SK-N-SH treated with all-trans-retinoic acid at 6 μM for 48 hours (cell line): ENCODE data around the gene TBC1D9B.
A peak's percentile ranks its signal among the peaks of the same experiment; 100 is the strongest.

Source experiments
- ATAC-seq: fragments of 200-7000 bp; cut with Tn5 transposase; 3 replicates; pipeline ENCODE4 v1.9.1; 2020; ENCODE audit warnings: mild to moderate bottlenecking, moderate library complexity
- ARNTL ChIP-seq: fragments of 450-650 bp; formaldehyde crosslinking; IDR thresholded peaks from 2 replicates; pipeline ENCODE4 v1.5.0; 2020; ENCODE audit warnings: low read depth, mild to moderate bottlenecking, moderate library complexity, borderline replicate concordance
- BACH2 ChIP-seq: fragments of 250-450 bp; sonication (Bioruptor Pico); IDR thresholded peaks from 2 replicates; pipeline ENCODE4 v1.9.0; 2021; ENCODE audit warnings: mild to moderate bottlenecking, borderline replicate concordance
- CREB5 ChIP-seq: fragments of 250-450 bp; sonication (Bioruptor Pico); IDR thresholded peaks from 2 replicates; pipeline ENCODE4 v1.5.1; 2020; ENCODE audit warnings: low read depth, mild to moderate bottlenecking, moderate library complexity
- CSDC2 ChIP-seq: fragments of 250-450 bp; sonication (Bioruptor Pico); IDR thresholded peaks from 2 replicates; pipeline ENCODE4 v1.5.0; 2020; ENCODE audit warnings: mild to moderate bottlenecking, moderate library complexity
- CSRNP3 ChIP-seq: fragments of 250-450 bp; sonication (Bioruptor Pico); IDR thresholded peaks from 2 replicates; pipeline ENCODE4 v1.5.1; 2021; ENCODE audit warnings: mild to moderate bottlenecking, moderate library complexity
- ESRRG ChIP-seq: fragments of 250-450 bp; sonication (Bioruptor Pico); IDR thresholded peaks from 2 replicates; pipeline ENCODE4 v1.6.1; 2021; ENCODE audit warnings: mild to moderate bottlenecking
- GLIS3 ChIP-seq: fragments of 250-450 bp; sonication (Bioruptor Pico); IDR thresholded peaks from 2 replicates; pipeline ENCODE4 v1.5.0; 2020; ENCODE audit warnings: mild to moderate bottlenecking, moderate library complexity
- ISL1 ChIP-seq: fragments of 250-450 bp; sonication (Bioruptor Pico); IDR thresholded peaks from 2 replicates; pipeline ENCODE4 v2.1.2; 2022; ENCODE audit warnings: mild to moderate bottlenecking, moderate library complexity
- OSR1 ChIP-seq: fragments of 250-450 bp; sonication (Bioruptor Pico); IDR thresholded peaks from 2 replicates; pipeline ENCODE4 v1.8.0; 2022; ENCODE audit warnings: moderate library complexity, mild to moderate bottlenecking, inconsistent platforms
- PATZ1 ChIP-seq: fragments of 250-450 bp; sonication (Bioruptor Pico); IDR thresholded peaks from 2 replicates; pipeline ENCODE4 v1.8.0; 2020; ENCODE audit warnings: mild to moderate bottlenecking, moderate library complexity, borderline replicate concordance
- POU6F1 ChIP-seq: fragments of 250-450 bp; sonication (Bioruptor Pico); IDR thresholded peaks from 2 replicates; pipeline ENCODE4 v1.8.0; 2021; ENCODE audit warnings: low read depth, mild to moderate bottlenecking, moderate library complexity, borderline replicate concordance
- SNAI2 ChIP-seq: fragments of 250-450 bp; sonication (Bioruptor Pico); IDR thresholded peaks from 2 replicates; pipeline ENCODE4 v1.5.0; 2020; ENCODE audit warnings: mild to moderate bottlenecking, moderate library complexity
- TCF4 ChIP-seq: fragments of 250-450 bp; sonication (Bioruptor Pico); IDR thresholded peaks from 2 replicates; pipeline ENCODE4 v1.8.0; 2021; ENCODE audit warnings: mild to moderate bottlenecking, moderate library complexity, borderline replicate concordance
- TOX ChIP-seq: fragments of 250-450 bp; sonication (Bioruptor Pico); IDR thresholded peaks from 2 replicates; pipeline ENCODE4 v1.8.0; 2021; ENCODE audit warnings: mild to moderate bottlenecking, moderate library complexity, borderline replicate concordance
- ZC3H10 ChIP-seq: fragments of 250-450 bp; sonication (Bioruptor Pico); IDR thresholded peaks from 2 replicates; pipeline ENCODE4 v1.5.1; 2021; ENCODE audit warnings: mild to moderate bottlenecking, moderate library complexity
- ZFP3 ChIP-seq: fragments of 250-450 bp; sonication (Bioruptor Pico); IDR thresholded peaks from 2 replicates; pipeline ENCODE4 v1.5.0; 2020; ENCODE audit warnings: mild to moderate bottlenecking, moderate library complexity
- ZFP30 ChIP-seq: fragments of 450-650 bp; formaldehyde crosslinking; IDR thresholded peaks from 2 replicates; pipeline ENCODE4 v1.5.0; 2022; ENCODE audit warnings: mild to moderate bottlenecking, moderate library complexity
- ZNF565 ChIP-seq: fragments of 450-650 bp; formaldehyde crosslinking; conservative IDR thresholded peaks from 2 replicates; pipeline ENCODE4 v1.5.0; 2020; ENCODE audit warnings: low read depth, mild to moderate bottlenecking, moderate library complexity
- ZNF70 ChIP-seq: fragments of 450-650 bp; formaldehyde crosslinking; IDR thresholded peaks from 2 replicates; pipeline ENCODE4 v1.5.0; 2020; ENCODE audit warnings: mild to moderate bottlenecking, moderate library complexity
- ZNF8 ChIP-seq: fragments of 450-650 bp; formaldehyde crosslinking; IDR thresholded peaks from 2 replicates; pipeline ENCODE4 v1.5.0; 2020; ENCODE audit warnings: mild to moderate bottlenecking, moderate library complexity
- TF ChIP-seq, protein P1 (sequence below): fragments of 250-450 bp; sonication (Bioruptor Pico); IDR thresholded peaks from 2 replicates; pipeline ENCODE4 v1.5.0; 2020; ENCODE audit warnings: mild to moderate bottlenecking, moderate library complexity

The TBC1D9B gene

DNA sequence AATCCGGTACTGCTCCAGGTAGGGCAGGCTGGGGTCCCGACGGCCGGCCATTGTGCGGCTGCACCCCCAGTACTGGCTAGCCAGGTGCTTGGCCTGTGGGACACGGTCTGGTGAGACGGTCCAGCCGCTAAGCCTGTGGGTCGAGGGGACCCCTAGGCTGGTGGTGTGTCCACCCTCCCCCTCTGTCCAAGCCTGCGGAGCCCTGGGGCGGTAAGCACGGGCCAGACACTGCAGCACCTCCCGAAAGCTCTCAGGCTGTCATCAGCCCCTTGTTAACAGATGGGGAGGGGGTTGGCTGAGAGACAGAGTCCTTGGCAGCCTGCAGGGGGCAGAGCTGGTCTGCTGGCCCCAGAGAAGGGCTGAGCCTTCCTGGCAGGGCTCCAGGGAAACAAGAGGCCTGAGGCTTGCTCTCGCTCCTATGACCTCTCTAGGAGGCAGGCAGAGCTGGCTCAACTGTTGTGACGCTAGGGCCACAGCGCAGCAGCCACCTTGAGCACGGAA, 37.2 kb downstream of the TBC1D9B start:
- peak; percentile 34 for ATAC-seq
- TF ChIP-seq GLIS3 (CRISPR knock-in tag) (no peak), CSDC2 (CRISPR knock-in tag) (no peak), BACH2 (no peak), ZFP30 (CRISPR knock-in tag) (no peak), POU6F1 (no peak), CSRNP3 (CRISPR knock-in tag) (no peak), ZC3H10 (CRISPR knock-in tag) (no peak), TOX (no peak)

- ATAC-seq = no peak
- TF ChIP-seq ESRRG (CRISPR knock-in tag) (no peak), ISL1 (CRISPR knock-in tag) (no peak), CSDC2 (CRISPR knock-in tag) (no peak), CSRNP3 (CRISPR knock-in tag) (no peak)
Measured at GRCh38 chr5:179869641-179870402, 37.9 kb downstream of the TBC1D9B start.

GRCh38 chr5:179869101-179869500, 38.6 kb downstream of the TBC1D9B start:
- no peak for ATAC-seq
- TF ChIP-seq ZFP30 (CRISPR knock-in tag) (no peak), ZFP3 (no peak), TCF4 (CRISPR knock-in tag) (no peak), ZNF8 (CRISPR knock-in tag) (no peak), PATZ1 (CRISPR knock-in tag) (no peak), ISL1 (CRISPR knock-in tag) (no peak), CREB5 (CRISPR knock-in tag) (no peak), OSR1 (CRISPR knock-in tag) (no peak), ZNF565 (CRISPR knock-in tag) (no peak), CSRNP3 (CRISPR knock-in tag) (no peak), SNAI2 (CRISPR knock-in tag) (no peak), ZNF70 (CRISPR knock-in tag) (no peak), ESRRG (CRISPR knock-in tag) (no peak), CSDC2 (CRISPR knock-in tag) (no peak), ARNTL (no peak)
- TF ChIP-seq, protein P1, sequence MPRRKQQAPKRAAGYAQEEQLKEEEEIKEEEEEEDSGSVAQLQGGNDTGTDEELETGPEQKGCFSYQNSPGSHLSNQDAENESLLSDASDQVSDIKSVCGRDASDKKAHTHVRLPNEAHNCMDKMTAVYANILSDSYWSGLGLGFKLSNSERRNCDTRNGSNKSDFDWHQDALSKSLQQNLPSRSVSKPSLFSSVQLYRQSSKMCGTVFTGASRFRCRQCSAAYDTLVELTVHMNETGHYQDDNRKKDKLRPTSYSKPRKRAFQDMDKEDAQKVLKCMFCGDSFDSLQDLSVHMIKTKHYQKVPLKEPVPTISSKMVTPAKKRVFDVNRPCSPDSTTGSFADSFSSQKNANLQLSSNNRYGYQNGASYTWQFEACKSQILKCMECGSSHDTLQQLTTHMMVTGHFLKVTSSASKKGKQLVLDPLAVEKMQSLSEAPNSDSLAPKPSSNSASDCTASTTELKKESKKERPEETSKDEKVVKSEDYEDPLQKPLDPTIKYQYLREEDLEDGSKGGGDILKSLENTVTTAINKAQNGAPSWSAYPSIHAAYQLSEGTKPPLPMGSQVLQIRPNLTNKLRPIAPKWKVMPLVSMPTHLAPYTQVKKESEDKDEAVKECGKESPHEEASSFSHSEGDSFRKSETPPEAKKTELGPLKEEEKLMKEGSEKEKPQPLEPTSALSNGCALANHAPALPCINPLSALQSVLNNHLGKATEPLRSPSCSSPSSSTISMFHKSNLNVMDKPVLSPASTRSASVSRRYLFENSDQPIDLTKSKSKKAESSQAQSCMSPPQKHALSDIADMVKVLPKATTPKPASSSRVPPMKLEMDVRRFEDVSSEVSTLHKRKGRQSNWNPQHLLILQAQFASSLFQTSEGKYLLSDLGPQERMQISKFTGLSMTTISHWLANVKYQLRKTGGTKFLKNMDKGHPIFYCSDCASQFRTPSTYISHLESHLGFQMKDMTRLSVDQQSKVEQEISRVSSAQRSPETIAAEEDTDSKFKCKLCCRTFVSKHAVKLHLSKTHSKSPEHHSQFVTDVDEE (CRISPR knock-in tag) = no peak
